Astrocyte (in vitro differentiated cells and primary cell): ENCODE measurements around the gene SPRING1.
"Not testable (repeated sequence)": the region's sequence is repeated elsewhere in the genome, so short reads cannot be mapped to it uniquely, and the experiment has no call there.

Source experiments
- EZH2 ChIP-seq: IDR thresholded peaks from 2 replicates; pipeline ENCODE4 v1.6.1; 2012; ENCODE audit warnings: mild to moderate bottlenecking, low read length, inconsistent platforms; ENCODE audit not compliant: insufficient read depth
- TF ChIP-seq, protein P1 (sequence below): IDR thresholded peaks from 2 replicates; pipeline ENCODE4 v1.5.1; 2011; ENCODE audit warnings: low read depth, mild to moderate bottlenecking, inconsistent platforms, low read length, moderate library complexity; ENCODE audit not compliant: insufficient read depth

- TF ChIP-seq, protein P1, sequence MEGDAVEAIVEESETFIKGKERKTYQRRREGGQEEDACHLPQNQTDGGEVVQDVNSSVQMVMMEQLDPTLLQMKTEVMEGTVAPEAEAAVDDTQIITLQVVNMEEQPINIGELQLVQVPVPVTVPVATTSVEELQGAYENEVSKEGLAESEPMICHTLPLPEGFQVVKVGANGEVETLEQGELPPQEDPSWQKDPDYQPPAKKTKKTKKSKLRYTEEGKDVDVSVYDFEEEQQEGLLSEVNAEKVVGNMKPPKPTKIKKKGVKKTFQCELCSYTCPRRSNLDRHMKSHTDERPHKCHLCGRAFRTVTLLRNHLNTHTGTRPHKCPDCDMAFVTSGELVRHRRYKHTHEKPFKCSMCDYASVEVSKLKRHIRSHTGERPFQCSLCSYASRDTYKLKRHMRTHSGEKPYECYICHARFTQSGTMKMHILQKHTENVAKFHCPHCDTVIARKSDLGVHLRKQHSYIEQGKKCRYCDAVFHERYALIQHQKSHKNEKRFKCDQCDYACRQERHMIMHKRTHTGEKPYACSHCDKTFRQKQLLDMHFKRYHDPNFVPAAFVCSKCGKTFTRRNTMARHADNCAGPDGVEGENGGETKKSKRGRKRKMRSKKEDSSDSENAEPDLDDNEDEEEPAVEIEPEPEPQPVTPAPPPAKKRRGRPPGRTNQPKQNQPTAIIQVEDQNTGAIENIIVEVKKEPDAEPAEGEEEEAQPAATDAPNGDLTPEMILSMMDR: not testable (repeated sequence)
- not testable (repeated sequence) for TF ChIP-seq EZH2
These were observed 16.2 kb upstream of the SPRING1 start for GRCh38 chr12:116754097-116754496.
